Fibroblast of lung (primary cell): Measurements from ENCODE around the gene MUC6. TPM values are rescaled to one million over a fixed set of nuclear protein-coding genes. Genes with fewer than 3 reads are reported as not detected.

Source experiments
- DNase-seq, 2 donors: peaks; one replicate each; pipeline versions ENCODE4 v3.0.0 to v3.0.0-alpha.2; 2010; ENCODE audit warnings: low read depth in 2 of 2
- H2AFZ ChIP-seq: 2 replicates; pipeline ENCODE4 v1.5.1; 2012; ENCODE audit warnings: low read length, control low read depth, inconsistent platforms
- H3K27ac ChIP-seq: 2 replicates; pipeline ENCODE4 v1.5.1; 2011; ENCODE audit warnings: low read length, control low read depth; ENCODE audit not compliant: insufficient read depth
- H3K27me3 ChIP-seq: 2 replicates; pipeline ENCODE4 v1.5.1; 2011; ENCODE audit warnings: mild to moderate bottlenecking, low read length; ENCODE audit not compliant: control insufficient read depth, insufficient read depth
- H3K36me3 ChIP-seq: 2 replicates; pipeline ENCODE4 v1.5.1; 2011; ENCODE audit warnings: low read length; ENCODE audit not compliant: control insufficient read depth, insufficient read depth
- H3K4me1 ChIP-seq: 2 replicates; pipeline ENCODE4 v1.5.1; 2011; ENCODE audit warnings: low read length; ENCODE audit not compliant: control insufficient read depth, insufficient read depth; ENCODE audit errors: extremely low read depth
- H3K4me2 ChIP-seq: 2 replicates; pipeline ENCODE4 v1.5.1; 2011; ENCODE audit warnings: low read length, control low read depth; ENCODE audit not compliant: insufficient read depth; ENCODE audit errors: extremely low read depth
- H3K4me3 ChIP-seq, 4 experiments: fragments of 200-600 bp in 1 of 4; sonication (generic) in 1 of 4; replicated peaks in 1 of 4; 2 replicates each; pipeline ENCODE4 v1.5.1; 2011 to 2016; ENCODE audit warnings: low read length in 4 of 4, low read depth in 3 of 4, mild to moderate bottlenecking in 3 of 4, control low read depth in 2 of 4, inconsistent platforms in 1 of 4, mixed read lengths in 1 of 4; ENCODE audit not compliant: insufficient read depth in 1 of 4; ENCODE audit errors: control extremely low read depth in 1 of 4
- H3K79me2 ChIP-seq: 2 replicates; pipeline ENCODE4 v1.5.1; 2012; ENCODE audit warnings: mild to moderate bottlenecking, low read length, inconsistent platforms; ENCODE audit not compliant: control insufficient read depth, insufficient read depth
- H3K9ac ChIP-seq: 2 replicates; pipeline ENCODE4 v1.5.1; 2011; ENCODE audit warnings: mild to moderate bottlenecking, low read length, control low read depth; ENCODE audit not compliant: insufficient read depth
- H3K9me3 ChIP-seq: 2 replicates; pipeline ENCODE4 v1.5.1; 2012; ENCODE audit warnings: low read depth, low read length; ENCODE audit not compliant: control insufficient read depth, insufficient read depth
- H4K20me1 ChIP-seq: 2 replicates; pipeline ENCODE4 v1.5.1; 2011; ENCODE audit warnings: low read length; ENCODE audit not compliant: control insufficient read depth, insufficient read depth; ENCODE audit errors: extremely low read depth
- EZH2 ChIP-seq: IDR thresholded peaks from 2 replicates; pipeline ENCODE4 v1.5.1; 2012; ENCODE audit warnings: low read length, control low read depth, mild to moderate bottlenecking; ENCODE audit errors: missing control alignments
- polyA plus RNA-seq, 2 donors: library from polyadenylated mRNA; depleted of rRNA in 1 of 2; stranded (reverse) in 1 of 2; unstranded in 1 of 2; fragments of >200 nt; gene quantifications; 2 replicates each; pipeline ENCODE4 v1.2.1, GENCODE V29; 2011 to 2012; ENCODE audit warnings: missing spikeins in 1 of 2
- total RNA-seq: library from RNA; depleted of rRNA; stranded (reverse); fragments of >200 nt; gene quantifications from 2 replicates; pipeline ENCODE4 v1.2.1, GENCODE V29; 2014
- TF ChIP-seq, protein P1 (sequence below), 2 donors: IDR thresholded peaks in 1 of 2; conservative IDR thresholded peaks in 1 of 2; 1 replicate in 1 of 2; 2 replicates in 1 of 2; pipeline ENCODE4 v1.5.1; 2011 to 2012; ENCODE audit warnings: low read length in 2 of 2, control low read depth in 1 of 2, inconsistent platforms in 1 of 2, low read depth in 1 of 2, mild to moderate bottlenecking in 1 of 2

MUC6 gene
- total and polyA plus RNA-seq, 2 donors (not counting 1 experiment from before 2014, with no cell fraction given): not detected

DNA sequence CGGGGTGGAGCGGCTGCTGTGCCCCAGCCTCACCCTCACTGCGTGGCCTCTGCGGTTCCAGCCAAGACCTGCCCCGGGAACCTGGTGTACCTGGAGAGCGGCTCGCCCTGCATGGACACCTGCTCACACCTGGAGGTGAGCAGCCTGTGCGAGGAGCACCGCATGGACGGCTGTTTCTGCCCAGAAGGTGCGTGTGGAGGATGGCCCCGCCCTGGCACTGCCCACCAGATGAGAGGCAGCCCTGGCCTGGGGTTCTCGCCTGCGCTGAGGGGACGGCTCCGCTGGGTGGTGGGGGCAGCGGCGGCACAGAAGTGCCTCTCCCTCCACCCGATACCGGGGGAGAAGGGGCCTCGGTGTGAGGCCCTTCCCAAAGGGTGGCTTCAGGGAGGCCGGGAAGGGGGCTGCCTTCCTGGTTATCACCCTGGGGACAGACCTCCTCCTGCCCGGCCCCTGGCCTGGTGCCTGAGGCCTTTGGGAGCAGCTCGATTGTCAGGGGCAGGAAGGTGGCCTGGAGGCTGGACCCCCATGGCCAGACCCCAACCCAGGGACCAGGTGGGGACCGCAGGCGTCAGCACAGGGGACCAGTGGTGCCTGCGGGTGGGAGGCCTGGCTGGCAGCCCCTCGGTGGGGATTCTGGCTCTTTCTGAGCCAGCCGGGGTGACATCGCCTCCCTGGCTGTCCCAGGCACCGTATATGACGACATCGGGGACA is 45.2 kb upstream of the MUC6 start:
- Histone ChIP-seq H3K9me3 (no peaks in the 10 kb centered on the region), H3K79me2 (no peaks in the 10 kb centered on the region), H3K9ac (no peak overlapping the region), H3K4me3 (no peak overlapping the region), H3K27me3 (no peaks in the 10 kb centered on the region), H3K36me3 (no peaks in the 10 kb centered on the region), H2AFZ (no peak overlapping the region), H3K4me1 (no peaks in the 10 kb centered on the region), H3K4me2 (no peak overlapping the region), H3K27ac (no peak overlapping the region), H4K20me1 (no peaks in the 10 kb centered on the region)
- TF ChIP-seq, protein P1, sequence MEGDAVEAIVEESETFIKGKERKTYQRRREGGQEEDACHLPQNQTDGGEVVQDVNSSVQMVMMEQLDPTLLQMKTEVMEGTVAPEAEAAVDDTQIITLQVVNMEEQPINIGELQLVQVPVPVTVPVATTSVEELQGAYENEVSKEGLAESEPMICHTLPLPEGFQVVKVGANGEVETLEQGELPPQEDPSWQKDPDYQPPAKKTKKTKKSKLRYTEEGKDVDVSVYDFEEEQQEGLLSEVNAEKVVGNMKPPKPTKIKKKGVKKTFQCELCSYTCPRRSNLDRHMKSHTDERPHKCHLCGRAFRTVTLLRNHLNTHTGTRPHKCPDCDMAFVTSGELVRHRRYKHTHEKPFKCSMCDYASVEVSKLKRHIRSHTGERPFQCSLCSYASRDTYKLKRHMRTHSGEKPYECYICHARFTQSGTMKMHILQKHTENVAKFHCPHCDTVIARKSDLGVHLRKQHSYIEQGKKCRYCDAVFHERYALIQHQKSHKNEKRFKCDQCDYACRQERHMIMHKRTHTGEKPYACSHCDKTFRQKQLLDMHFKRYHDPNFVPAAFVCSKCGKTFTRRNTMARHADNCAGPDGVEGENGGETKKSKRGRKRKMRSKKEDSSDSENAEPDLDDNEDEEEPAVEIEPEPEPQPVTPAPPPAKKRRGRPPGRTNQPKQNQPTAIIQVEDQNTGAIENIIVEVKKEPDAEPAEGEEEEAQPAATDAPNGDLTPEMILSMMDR (conservative IDR thresholded peaks at IDR 0.05 in 1 of 2, IDR thresholded peaks at IDR 0.05 in 1 of 2; ENCODE audit: low read depth in 1 of 2, low read length in 2 of 2): no peak
- no peak for TF ChIP-seq EZH2
- no peak for DNase-seq

DNA sequence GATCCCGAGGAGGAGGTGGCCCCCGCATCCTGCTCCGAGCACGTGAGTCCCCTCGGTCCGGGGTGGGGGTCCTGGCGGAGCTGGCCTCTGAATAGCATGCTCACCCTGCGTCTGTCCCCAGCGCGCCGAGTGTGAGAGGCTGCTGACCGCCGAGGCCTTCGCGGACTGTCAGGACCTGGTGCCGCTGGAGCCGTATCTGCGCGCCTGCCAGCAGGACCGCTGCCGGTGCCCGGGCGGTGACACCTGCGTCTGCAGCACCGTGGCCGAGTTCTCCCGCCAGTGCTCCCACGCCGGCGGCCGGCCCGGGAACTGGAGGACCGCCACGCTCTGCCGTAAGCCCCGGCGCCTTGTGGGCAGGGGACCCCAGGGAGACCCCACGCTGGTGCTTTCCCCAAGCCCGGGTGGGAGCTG is 41.7 kb upstream of the MUC6 start:
- no peaks in the 10 kb centered on the region for H4K20me1 ChIP-seq
- H3K4me1 ChIP-seq: no peaks in the 10 kb centered on the region
- no peaks in the 10 kb centered on the region for H3K27me3 ChIP-seq
- no peak for DNase-seq
- H3K4me2 ChIP-seq: no peak overlapping the region
- no peak overlapping the region for H3K27ac ChIP-seq
- no peak overlapping the region for H3K9ac ChIP-seq
- no peak overlapping the region for H3K4me3 ChIP-seq
- H3K9me3 ChIP-seq: no peaks in the 10 kb centered on the region
- TF ChIP-seq, protein P1 (conservative IDR thresholded peaks at IDR 0.05 in 1 of 2, IDR thresholded peaks at IDR 0.05 in 1 of 2; ENCODE audit: low read depth in 1 of 2, low read length in 2 of 2): no peak
- TF ChIP-seq EZH2: no peak
- H3K36me3 ChIP-seq: no peaks in the 10 kb centered on the region
- H3K79me2 ChIP-seq: no peaks in the 10 kb centered on the region
- no peak overlapping the region for H2AFZ ChIP-seq

DNA sequence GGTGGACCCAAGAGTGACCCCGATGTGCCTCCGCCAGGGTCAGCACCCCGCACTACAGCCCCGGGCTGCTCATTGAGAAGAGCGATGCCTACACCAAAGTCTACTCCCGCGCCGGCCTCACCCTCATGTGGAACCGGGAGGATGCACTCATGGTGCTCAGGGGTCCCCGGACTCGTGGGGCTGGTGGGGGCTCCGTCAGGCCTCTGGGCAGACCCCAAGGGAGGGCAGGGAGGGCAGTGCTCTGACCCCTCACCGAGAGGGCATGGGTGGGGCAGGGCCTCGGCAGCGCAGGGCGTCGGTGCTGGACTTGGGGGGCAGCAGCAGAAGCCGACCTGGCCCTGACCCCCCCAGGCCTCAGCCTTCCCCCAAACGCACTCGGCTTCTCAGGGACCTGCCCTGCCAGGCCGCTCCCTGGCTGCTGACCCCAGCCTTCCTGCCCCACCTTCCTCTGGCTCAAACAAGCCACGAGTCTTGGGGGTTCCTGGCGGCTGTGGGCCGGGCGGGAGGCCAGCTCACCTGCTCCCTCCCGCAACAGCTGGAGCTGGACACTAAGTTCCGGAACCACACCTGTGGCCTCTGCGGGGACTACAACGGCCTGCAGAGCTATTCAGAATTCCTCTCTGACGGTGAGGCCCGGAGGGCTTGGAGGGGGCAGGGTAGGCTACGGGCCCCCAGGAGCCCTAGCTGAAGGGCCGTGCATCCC is 41.0 kb upstream of the MUC6 start:
- no peaks in the 10 kb centered on the region for H3K27me3 ChIP-seq
- no peaks in the 10 kb centered on the region for H3K9me3 ChIP-seq
- no peaks in the 10 kb centered on the region for H3K4me1 ChIP-seq
- no peak overlapping the region for H3K4me2 ChIP-seq
- DNase-seq: no peak
- H3K9ac ChIP-seq: no peak overlapping the region
- H3K27ac ChIP-seq: no peak overlapping the region
- TF ChIP-seq, protein P1 (conservative IDR thresholded peaks at IDR 0.05 in 1 of 2, IDR thresholded peaks at IDR 0.05 in 1 of 2; ENCODE audit: low read depth in 1 of 2, low read length in 2 of 2): no peak
- TF ChIP-seq EZH2: no peak
- no peaks in the 10 kb centered on the region for H3K79me2 ChIP-seq
- no peak overlapping the region for H3K4me3 ChIP-seq
- no peak overlapping the region for H2AFZ ChIP-seq
- no peaks in the 10 kb centered on the region for H4K20me1 ChIP-seq
- no peaks in the 10 kb centered on the region for H3K36me3 ChIP-seq
